Upper lobe of left lung (tissue), 4 donors: Measurements from ENCODE around the gene APBB2.

Experiments
- EP300 ChIP-seq, 4 donors: sonication (generic); formaldehyde crosslinking; IDR thresholded peaks; one replicate each; pipeline ENCODE4 v1.5.1; 2017; ENCODE audit warnings: antibody characterized with exemption in 4 of 4, control low read depth in 2 of 4
- POLR2A ChIP-seq, 4 donors: fragments of 450-650 bp; IDR thresholded peaks; one replicate each; pipeline ENCODE4 v1.5.1; 2016 to 2017; ENCODE audit warnings: antibody characterized with exemption in 4 of 4, mild to moderate bottlenecking in 2 of 4
- POLR2AphosphoS5 ChIP-seq, 2 donors: sonication (generic); formaldehyde crosslinking; IDR thresholded peaks; one replicate each; pipeline ENCODE4 v1.5.1; 2017; ENCODE audit warnings: antibody characterized with exemption in 2 of 2
- TF ChIP-seq, protein P1 (sequence below), 6 experiments: fragments of 450-650 bp in 4 of 6; fragments of 200-600 bp in 2 of 6; sonication (generic) in 2 of 6; IDR thresholded peaks; one replicate each; pipeline ENCODE4 v1.5.1; 2016 to 2019; ENCODE audit warnings: antibody characterized with exemption in 6 of 6

- TF ChIP-seq, protein P1, sequence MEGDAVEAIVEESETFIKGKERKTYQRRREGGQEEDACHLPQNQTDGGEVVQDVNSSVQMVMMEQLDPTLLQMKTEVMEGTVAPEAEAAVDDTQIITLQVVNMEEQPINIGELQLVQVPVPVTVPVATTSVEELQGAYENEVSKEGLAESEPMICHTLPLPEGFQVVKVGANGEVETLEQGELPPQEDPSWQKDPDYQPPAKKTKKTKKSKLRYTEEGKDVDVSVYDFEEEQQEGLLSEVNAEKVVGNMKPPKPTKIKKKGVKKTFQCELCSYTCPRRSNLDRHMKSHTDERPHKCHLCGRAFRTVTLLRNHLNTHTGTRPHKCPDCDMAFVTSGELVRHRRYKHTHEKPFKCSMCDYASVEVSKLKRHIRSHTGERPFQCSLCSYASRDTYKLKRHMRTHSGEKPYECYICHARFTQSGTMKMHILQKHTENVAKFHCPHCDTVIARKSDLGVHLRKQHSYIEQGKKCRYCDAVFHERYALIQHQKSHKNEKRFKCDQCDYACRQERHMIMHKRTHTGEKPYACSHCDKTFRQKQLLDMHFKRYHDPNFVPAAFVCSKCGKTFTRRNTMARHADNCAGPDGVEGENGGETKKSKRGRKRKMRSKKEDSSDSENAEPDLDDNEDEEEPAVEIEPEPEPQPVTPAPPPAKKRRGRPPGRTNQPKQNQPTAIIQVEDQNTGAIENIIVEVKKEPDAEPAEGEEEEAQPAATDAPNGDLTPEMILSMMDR (IDR thresholded peaks at IDR 0.05), result no peak
- TF ChIP-seq EP300 (IDR thresholded peaks at IDR 0.05), result no peak
- TF ChIP-seq POLR2AphosphoS5 (IDR thresholded peaks at IDR 0.05), result no peak
- no peak for TF ChIP-seq POLR2A (IDR thresholded peaks at IDR 0.05)
These were observed 355.4 kb downstream of the APBB2 start for GRCh38 chr4:40858962-40859361.
